Keratinocyte (primary cell): Measurements from ENCODE around the gene ASTN1.

Source experiments
- EZH2 ChIP-seq: IDR thresholded peaks from one replicate; pipeline ENCODE4 v1.6.1; 2012; ENCODE audit warnings: inconsistent platforms, mild to moderate bottlenecking, low read length, moderate library complexity
- TF ChIP-seq, protein P1 (sequence below), 3 experiments: IDR thresholded peaks in 1 of 3; conservative IDR thresholded peaks in 1 of 3; optimal IDR thresholded peaks in 1 of 3; 2 replicates in 2 of 3; 3 replicates in 1 of 3; pipeline versions ENCODE3 to v1.5.1; 2011; ENCODE audit warnings: low read length in 3 of 3, mild to moderate bottlenecking in 3 of 3, moderate library complexity in 2 of 3, control low read depth in 1 of 3, inconsistent platforms in 1 of 3; ENCODE audit not compliant: insufficient read depth in 2 of 3; ENCODE audit errors: extremely low read depth in 1 of 3

DNA sequence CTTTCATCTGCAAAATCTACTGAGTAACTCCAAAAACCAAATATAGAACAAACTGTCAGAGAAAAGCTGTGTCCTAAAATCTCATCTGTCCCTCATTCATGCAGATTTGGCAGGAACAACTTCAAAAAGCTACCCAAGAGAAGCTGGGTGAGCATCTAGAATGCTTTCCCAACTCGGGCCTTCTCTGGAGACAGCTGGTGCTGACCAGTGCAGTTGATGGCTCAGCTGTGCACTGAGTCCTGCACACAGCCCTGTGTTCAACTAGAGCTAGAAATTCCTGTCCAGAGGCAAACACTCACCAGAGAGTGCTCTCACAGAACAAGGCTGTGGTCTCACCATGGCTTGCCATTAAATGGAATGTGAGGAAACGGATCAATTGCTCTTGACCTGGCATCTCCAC lies 202.8 kb downstream of the ASTN1 start:
- TF ChIP-seq, protein P1, sequence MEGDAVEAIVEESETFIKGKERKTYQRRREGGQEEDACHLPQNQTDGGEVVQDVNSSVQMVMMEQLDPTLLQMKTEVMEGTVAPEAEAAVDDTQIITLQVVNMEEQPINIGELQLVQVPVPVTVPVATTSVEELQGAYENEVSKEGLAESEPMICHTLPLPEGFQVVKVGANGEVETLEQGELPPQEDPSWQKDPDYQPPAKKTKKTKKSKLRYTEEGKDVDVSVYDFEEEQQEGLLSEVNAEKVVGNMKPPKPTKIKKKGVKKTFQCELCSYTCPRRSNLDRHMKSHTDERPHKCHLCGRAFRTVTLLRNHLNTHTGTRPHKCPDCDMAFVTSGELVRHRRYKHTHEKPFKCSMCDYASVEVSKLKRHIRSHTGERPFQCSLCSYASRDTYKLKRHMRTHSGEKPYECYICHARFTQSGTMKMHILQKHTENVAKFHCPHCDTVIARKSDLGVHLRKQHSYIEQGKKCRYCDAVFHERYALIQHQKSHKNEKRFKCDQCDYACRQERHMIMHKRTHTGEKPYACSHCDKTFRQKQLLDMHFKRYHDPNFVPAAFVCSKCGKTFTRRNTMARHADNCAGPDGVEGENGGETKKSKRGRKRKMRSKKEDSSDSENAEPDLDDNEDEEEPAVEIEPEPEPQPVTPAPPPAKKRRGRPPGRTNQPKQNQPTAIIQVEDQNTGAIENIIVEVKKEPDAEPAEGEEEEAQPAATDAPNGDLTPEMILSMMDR (optimal IDR thresholded peaks at IDR 0.05 in 1 of 3, IDR thresholded peaks at IDR 0.05 in 1 of 3, conservative IDR thresholded peaks at IDR 0.05 in 1 of 3; ENCODE audit: extremely low read depth in 1 of 3, insufficient read depth in 2 of 3, low read length in 3 of 3): no peak
- no peak for TF ChIP-seq EZH2
